IPS-20b (cell line): ENCODE results near the gene CERS2.
"Not testable (repeated sequence)": the region's sequence is repeated elsewhere in the genome, so short reads cannot be mapped to it uniquely, and the experiment has no call there.

Experiments
- H3K27ac ChIP-seq: one replicate; pipeline ENCODE4 v1.5.1; 2013; ENCODE audit warnings: low read length
- H3K27me3 ChIP-seq: 2 replicates; pipeline ENCODE4 v1.6.1; 2013; ENCODE audit warnings: mild to moderate bottlenecking, low read length, inconsistent platforms; ENCODE audit not compliant: insufficient read depth
- H3K36me3 ChIP-seq: 2 replicates; pipeline ENCODE4 v1.6.1; 2013; ENCODE audit warnings: low read depth, mild to moderate bottlenecking, inconsistent platforms, low read length, moderate library complexity; ENCODE audit not compliant: insufficient read depth
- H3K4me1 ChIP-seq: 2 replicates; pipeline ENCODE4 v1.6.1; 2013; ENCODE audit warnings: mild to moderate bottlenecking, control low read depth, inconsistent platforms, low read length, moderate library complexity; ENCODE audit not compliant: insufficient read depth
- H3K4me3 ChIP-seq: 2 replicates; pipeline ENCODE4 v1.5.1; 2013; ENCODE audit warnings: mild to moderate bottlenecking, low read length, inconsistent platforms
- H3K9ac ChIP-seq: 2 replicates; pipeline ENCODE4 v1.6.1; 2013; ENCODE audit warnings: low read depth, mild to moderate bottlenecking, inconsistent platforms, low read length, moderate library complexity
- H3K9me3 ChIP-seq: 2 replicates; pipeline ENCODE4 v1.6.1; 2013; ENCODE audit warnings: mild to moderate bottlenecking, low read depth, low read length, inconsistent platforms; ENCODE audit not compliant: insufficient read depth

CERS2 gene

DNA sequence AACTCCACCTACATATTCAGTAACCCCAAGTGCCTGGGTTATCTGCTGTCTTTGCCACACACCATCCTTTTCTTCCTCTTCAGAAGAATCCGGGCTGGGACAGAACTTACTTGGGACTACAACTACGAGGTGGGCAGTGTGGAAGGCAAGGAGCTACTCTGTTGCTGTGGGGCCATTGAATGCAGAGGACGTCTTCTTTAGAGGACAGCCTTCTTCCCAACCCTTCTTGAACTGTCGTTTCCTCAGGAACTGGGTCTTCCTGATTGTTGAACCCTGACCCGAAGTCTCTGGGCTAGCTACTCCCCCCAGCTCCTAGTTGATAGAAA is 10.5 kb downstream of the CERS2 start:
- no peaks in the 10 kb centered on the region for H3K9me3 ChIP-seq
- no peak overlapping the region for H3K4me3 ChIP-seq
- H3K27ac ChIP-seq, result no peak overlapping the region
- H3K4me1 ChIP-seq, result no peaks in the 10 kb centered on the region
- H3K27me3 ChIP-seq, result no peaks in the 10 kb centered on the region
- no peak overlapping the region for H3K9ac ChIP-seq
- peaks cover 98% of the 10 kb centered on the region for H3K36me3 ChIP-seq

DNA sequence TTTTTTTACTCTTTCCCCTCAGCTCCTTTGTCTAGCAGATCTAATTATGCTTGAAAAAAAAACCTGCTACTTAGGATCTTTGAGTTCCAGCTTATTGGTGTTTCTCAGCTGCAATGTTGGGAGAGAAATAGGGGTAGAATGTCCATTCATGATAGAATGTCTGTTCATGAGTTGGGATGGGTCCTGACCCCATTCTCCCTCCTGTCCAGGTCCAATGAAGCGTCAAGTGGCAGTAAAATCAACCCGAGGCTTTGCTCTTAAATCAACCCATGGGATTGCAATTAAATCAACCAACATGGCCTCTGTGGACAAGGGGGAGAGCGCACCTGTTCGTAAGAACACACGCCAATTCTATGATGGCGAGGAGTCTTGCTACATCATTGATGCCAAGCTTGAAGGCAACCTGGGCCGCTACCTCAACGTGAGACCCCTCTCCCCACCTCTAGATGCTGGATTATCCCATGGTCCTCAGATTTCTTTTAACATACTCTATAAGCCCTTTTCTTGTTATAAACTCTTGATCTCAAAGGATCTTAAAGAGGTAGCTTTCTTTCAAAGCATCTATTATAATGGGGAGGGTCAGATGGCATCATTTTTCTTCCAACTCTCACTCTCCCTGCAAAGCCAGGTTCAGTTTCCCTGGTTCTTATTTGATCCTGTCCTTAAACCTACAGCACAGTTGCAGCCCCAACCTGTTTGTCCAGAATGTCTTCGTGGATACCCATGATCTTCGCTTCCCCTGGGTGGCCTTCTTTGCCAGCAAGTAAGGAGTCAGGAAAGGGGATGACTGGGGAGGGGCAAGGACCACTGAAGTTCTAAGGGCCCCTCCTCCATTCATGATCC is 11.1 kb downstream of the CERS2 start:
- Histone ChIP-seq H3K9ac (no peak overlapping the region), H3K9me3 (no peaks in the 10 kb centered on the region), H3K4me1 (no peaks in the 10 kb centered on the region), H3K4me3 (no peak overlapping the region), H3K27me3 (no peaks in the 10 kb centered on the region), H3K27ac (no peak overlapping the region), H3K36me3 (peaks cover 99% of the 10 kb centered on the region)

DNA sequence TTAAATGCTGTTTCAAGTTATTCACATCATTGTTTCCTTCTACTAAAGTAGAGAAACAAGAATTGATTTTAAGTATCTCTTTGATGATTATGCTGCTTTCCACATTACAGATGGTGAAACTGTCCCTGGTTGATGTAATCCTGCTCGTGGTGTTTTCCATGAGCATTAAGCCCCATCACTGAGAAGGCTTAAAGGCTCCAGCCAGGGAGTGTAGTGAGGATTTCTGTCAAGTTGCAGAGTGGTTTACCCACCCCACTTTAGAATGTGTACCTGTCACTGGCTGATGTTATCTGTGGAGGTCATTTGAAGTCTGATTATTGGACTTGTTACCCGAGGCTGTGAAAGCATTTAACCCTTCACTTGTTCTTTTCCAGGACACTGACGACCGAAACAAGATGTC is 12.9 kb downstream of the CERS2 start:
- no peak overlapping the region for H3K27ac ChIP-seq
- H3K27me3 ChIP-seq, result no peaks in the 10 kb centered on the region
- peaks cover 97% of the 10 kb centered on the region for H3K36me3 ChIP-seq

DNA sequence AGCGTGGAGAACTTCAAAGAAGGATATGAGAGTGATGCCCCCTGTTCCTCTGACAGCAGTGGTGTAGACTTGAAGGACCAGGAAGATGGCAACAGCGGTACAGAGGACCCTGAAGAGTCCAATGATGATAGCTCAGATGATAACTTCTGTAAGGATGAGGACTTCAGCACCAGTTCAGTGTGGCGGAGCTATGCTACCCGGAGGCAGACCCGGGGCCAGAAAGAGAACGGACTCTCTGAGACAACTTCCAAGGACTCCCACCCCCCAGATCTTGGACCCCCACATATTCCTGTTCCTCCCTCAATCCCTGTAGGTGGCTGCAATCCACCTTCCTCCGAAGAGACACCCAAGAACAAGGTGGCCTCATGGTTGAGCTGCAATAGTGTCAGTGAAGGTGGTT is 14.0 kb downstream of the CERS2 start:
- Histone ChIP-seq H3K27ac (no peak overlapping the region), H3K36me3 (peaks cover 93% of the 10 kb centered on the region)

More for the DNA sequence above, 12.9 kb downstream of the CERS2 start:
- Histone ChIP-seq H3K9me3 (no peaks in the 10 kb centered on the region), H3K4me1 (no peaks in the 10 kb centered on the region), H3K9ac (no peak overlapping the region), H3K4me3 (no peak overlapping the region)

DNA sequence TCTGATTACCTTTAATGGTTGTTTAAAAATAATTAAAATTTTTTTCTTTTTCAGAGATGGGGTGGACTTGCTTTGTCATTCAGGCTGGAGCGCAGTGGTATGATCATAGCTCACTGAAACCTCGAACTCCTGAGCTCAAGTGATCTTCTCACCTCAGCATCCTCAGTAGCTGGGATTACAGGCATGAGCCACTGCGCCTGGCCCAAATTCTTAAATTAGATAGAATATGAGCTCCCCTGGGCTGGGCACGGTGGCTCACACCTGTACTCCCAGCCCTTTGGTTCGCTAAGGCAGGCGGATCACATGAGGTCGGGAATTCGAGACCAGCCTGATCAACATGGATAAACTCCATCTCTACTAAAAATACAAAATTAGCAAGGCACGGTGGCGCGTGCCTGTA is 17.0 kb downstream of the CERS2 start:
- H3K27me3 ChIP-seq, result no peaks in the 10 kb centered on the region
- no peak overlapping the region for H3K4me3 ChIP-seq
- no peak overlapping the region for H3K27ac ChIP-seq
- H3K36me3 ChIP-seq, result peaks cover 91% of the 10 kb centered on the region
- H3K9ac ChIP-seq, result no peak overlapping the region
- no peaks in the 10 kb centered on the region for H3K4me1 ChIP-seq
- no peaks in the 10 kb centered on the region for H3K9me3 ChIP-seq

More for the DNA sequence above, 14.0 kb downstream of the CERS2 start:
- no peak overlapping the region for H3K4me3 ChIP-seq
- no peaks in the 10 kb centered on the region for H3K9me3 ChIP-seq
- no peaks in the 10 kb centered on the region for H3K27me3 ChIP-seq
- H3K9ac ChIP-seq, result no peak overlapping the region
- no peaks in the 10 kb centered on the region for H3K4me1 ChIP-seq

DNA sequence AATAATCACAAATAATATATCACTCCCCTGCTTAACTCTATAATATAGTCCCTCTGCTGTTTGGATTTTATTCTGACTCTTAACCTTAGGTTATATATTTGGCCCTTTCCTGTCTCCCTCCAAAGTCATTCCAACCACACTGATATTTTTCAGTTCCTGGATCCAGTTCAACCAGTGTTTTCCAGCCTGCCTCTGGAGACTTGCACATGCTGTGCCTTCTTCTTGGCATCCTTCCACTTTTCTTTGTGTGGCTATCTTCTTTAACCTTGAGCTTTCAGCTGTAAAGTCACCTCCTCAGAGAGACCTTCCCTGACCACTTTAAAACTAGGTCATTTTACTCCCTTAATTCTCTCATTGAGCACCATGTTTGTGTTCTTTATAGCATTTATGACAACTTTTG is 19.4 kb downstream of the CERS2 start:
- Histone ChIP-seq H3K27ac (no peak overlapping the region), H3K9me3 (no peaks in the 10 kb centered on the region), H3K9ac (no peak overlapping the region), H3K36me3 (peaks cover 90% of the 10 kb centered on the region), H3K4me3 (no peak overlapping the region), H3K4me1 (no peaks in the 10 kb centered on the region), H3K27me3 (no peaks in the 10 kb centered on the region)

DNA sequence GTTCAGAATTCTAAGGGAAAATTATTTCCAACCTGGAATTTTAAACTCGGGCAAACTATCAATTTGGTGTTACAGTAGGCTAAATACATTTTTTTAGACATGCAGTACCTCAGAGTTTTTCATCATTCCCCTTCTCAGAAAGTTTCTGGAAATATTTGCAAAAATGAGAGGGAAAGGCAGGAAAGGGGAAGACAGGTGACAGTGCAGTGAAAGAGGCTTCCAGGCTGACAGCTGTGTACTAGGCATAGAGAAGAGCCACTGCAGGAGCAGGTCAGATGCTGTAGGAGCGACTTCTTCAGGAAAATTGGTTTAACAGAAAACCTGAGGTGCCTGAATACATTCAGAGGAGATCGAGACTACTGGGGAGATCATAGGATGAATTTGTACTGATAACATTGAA is 19.9 kb downstream of the CERS2 start:
- H3K9ac ChIP-seq, result no peak overlapping the region
- H3K9me3 ChIP-seq, result no peaks in the 10 kb centered on the region
- H3K4me3 ChIP-seq, result no peak overlapping the region
- no peaks in the 10 kb centered on the region for H3K27me3 ChIP-seq
- no peaks in the 10 kb centered on the region for H3K4me1 ChIP-seq
- H3K27ac ChIP-seq, result no peak overlapping the region
- H3K36me3 ChIP-seq, result peaks cover 89% of the 10 kb centered on the region

DNA sequence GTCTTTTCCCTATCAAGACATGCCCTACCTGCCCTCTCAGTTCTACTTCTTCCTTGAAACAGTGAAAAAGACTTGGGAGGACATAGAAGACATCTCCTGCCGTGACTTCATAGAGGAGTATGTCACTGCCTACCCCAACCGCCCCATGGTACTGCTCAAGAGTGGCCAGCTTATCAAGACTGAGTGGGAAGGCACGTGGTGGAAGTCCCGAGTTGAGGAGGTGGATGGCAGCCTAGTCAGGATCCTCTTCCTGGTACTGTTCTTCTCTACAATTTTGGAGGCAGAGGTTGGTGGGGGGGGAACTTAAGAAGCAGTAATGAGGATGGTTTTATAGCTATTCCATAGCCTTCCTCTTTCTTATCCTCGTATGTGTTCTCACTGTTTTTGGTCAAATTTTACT is 29.8 kb downstream of the CERS2 start:
- Histone ChIP-seq H3K36me3 (peaks cover 96% of the 10 kb centered on the region), H3K4me1 (no peaks in the 10 kb centered on the region), H3K9ac (no peak overlapping the region)

DNA sequence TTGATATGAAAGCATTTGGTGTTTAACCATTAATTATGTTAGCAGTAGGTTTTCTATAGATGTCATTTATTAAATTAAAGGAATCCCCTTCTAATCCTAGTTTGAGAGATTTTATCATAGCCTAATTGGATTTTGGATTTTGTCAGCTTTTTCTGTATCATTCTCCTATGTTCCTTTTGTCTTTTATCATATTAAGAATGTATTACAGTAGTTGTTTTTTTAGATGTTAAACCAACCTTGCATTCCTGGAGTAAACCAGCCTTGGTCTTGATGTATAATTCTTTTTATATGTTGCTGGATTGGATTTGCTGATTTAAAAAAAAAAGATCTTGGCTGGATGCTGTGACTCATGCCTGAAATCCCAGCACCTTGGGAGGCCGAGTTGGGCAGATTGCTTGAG is 42.9 kb downstream of the CERS2 start:
- Histone ChIP-seq H3K27me3 (no peaks in the 10 kb centered on the region), H3K4me1 (no peaks in the 10 kb centered on the region), H3K27ac (no peak overlapping the region), H3K9me3 (no peaks in the 10 kb centered on the region), H3K9ac (no peak overlapping the region), H3K36me3 (peaks cover 78% of the 10 kb centered on the region), H3K4me3 (no peak overlapping the region)

More for the DNA sequence above, 29.8 kb downstream of the CERS2 start:
- H3K9me3 ChIP-seq, result no peaks in the 10 kb centered on the region
- no peak overlapping the region for H3K27ac ChIP-seq
- no peak overlapping the region for H3K4me3 ChIP-seq
- no peaks in the 10 kb centered on the region for H3K27me3 ChIP-seq

DNA sequence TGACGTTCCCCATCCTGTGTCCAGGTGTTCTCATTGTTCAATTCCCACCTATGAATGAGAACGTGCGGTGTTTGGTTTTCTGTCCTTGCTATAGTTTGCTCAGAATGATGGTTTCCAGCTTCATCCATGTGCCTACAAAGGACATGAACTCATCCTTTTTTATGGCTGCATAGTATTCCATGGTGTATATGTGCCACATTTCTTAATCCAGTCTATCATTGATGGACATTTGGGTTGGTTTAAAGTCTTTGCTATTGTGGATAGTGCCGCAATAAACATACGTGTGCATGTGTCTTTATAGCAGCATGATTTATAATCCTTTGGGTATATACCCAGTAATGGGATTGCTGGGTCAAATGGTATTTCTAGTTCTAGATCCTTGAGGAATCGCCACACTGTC is 45.9 kb downstream of the CERS2 start:
- not testable (repeated sequence) for H3K27ac ChIP-seq, H3K27me3 ChIP-seq, H3K9me3 ChIP-seq, H3K4me1 ChIP-seq, H3K9ac ChIP-seq, H3K4me3 ChIP-seq
- H3K36me3 ChIP-seq, result peaks cover 58% of the 10 kb centered on the region

DNA sequence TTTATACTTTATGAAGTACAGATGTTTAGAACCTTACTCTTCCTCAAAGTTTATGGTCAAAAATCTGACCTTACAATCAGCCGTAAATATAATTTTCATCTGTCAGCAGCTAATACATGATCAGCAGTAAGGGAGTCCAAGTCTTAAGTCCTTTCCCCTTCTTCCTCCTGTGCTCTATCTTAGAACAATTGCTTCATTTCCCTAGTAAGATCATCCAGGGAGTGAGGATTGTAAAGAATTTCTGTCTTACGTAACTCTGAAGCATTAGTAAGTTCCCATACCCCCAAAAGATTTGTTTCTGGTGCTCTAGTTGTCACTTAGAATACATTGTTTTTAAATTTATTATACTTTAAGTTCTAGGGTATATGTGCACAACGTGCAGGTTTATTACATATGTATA is 46.3 kb downstream of the CERS2 start:
- no peak overlapping the region for H3K27ac ChIP-seq
- H3K27me3 ChIP-seq, result no peaks in the 10 kb centered on the region
- H3K4me1 ChIP-seq, result no peaks in the 10 kb centered on the region
- H3K9me3 ChIP-seq, result no peaks in the 10 kb centered on the region
- no peak overlapping the region for H3K4me3 ChIP-seq
- peaks cover 56% of the 10 kb centered on the region for H3K36me3 ChIP-seq
- H3K9ac ChIP-seq, result no peak overlapping the region

DNA sequence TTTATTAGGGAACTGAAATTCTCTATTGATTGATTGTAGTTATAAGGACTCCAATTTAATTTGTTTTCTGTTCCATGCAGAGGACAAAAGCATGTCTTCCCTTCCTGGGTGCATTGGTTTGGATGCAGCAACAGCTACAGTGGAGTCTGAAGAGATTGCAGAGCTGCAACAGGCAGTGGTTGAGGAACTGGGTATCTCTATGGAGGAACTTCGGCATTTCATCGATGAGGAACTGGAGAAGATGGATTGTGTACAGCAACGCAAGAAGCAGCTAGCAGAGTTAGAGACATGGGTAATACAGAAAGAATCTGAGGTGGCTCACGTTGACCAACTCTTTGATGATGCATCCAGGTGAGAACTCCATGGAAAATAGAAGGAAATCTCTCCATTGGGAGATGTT is 47.0 kb downstream of the CERS2 start:
- Histone ChIP-seq H3K4me3 (no peak overlapping the region), H3K27ac (no peak overlapping the region), H3K9ac (no peak overlapping the region), H3K4me1 (peaks cover 2% of the 10 kb centered on the region; the same call in 1 of the 2 replicates), H3K27me3 (no peaks in the 10 kb centered on the region), H3K36me3 (peaks cover 49% of the 10 kb centered on the region), H3K9me3 (no peaks in the 10 kb centered on the region)
